Measurements from ENCODE around the gene DRAM2.

Gene DRAM2

GRCh38 chr1:111139956-111140679 lies at the start of gene DRAM2, which contains the start of gene CEPT1:
DRAM2 (minus strand) TSS chr1:111140093; CDS start chr1:111131554, 8,539 bp downstream.
CEPT1 (plus strand) TSS chr1:111140223; CDS start chr1:111147715, 7,492 bp downstream.
- peak; percentile 94 for DNase-seq (ENCODE audit: low spot score)

- no peak for DNase-seq (ENCODE audit: low spot score)
These were observed 44.8 kb upstream of the DRAM2 start for GRCh38 chr1:111184663-111185062.

GRCh38 chr1:111183308-111184069 lies 43.6 kb upstream of the DRAM2 start:
- DNase-seq (ENCODE audit: low spot score): no peak

- DNase-seq (ENCODE audit: low spot score): no peak
These were observed 42.2 kb upstream of the DRAM2 start for GRCh38 chr1:111182052-111182451.

- no peak for DNase-seq (ENCODE audit: low spot score)
These were observed 40.2 kb upstream of the DRAM2 start for GRCh38 chr1:111179968-111180533.

- peak; percentile 6 for DNase-seq (ENCODE audit: low spot score)
These were observed 36.8 kb upstream of the DRAM2 start for GRCh38 chr1:111176678-111177077.

GRCh38 chr1:111175349-111175748 lies 35.5 kb upstream of the DRAM2 start:
- DNase-seq (ENCODE audit: low spot score): no peak

DNA sequence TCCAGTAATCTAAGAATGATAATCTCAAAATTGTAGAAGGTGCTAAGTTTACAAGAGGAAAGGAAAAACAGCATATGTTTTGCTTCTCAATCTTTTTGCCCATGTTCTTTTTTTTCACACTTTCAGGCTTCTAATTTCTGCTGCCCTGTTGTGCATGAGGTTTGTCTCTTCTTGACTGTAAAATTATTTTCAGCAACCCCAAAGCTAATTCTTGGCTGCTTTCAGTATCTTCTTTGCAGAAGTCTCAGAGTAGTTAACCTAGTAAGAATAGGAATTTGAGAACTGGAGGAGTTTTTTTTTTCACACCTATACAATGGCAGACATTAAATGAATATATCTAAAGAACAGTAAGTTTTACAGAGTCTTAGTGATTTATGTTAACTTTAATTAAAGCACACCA lies 34.2 kb upstream of the DRAM2 start:
- no peak for DNase-seq (ENCODE audit: low spot score)

DNA sequence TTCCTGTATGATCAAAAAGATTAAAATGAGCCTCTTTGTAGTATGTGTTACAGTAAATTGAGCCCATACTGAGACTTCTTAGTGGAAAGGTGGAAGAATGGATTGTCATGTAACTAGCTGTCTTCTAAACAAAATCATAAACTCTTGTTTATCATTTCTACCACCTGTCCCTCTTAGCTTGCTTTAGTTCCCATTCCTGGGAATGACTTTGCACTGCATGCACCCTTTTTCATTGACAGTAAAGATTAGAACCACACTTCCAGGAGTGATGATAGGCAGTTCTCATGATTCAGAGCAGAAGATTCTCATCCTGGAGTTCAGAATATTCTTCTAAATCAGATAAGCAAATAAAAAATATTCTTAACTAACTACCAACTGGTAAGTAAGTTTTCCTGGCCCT lies 32.6 kb upstream of the DRAM2 start:
- DNase-seq (ENCODE audit: low spot score): no peak

DNA sequence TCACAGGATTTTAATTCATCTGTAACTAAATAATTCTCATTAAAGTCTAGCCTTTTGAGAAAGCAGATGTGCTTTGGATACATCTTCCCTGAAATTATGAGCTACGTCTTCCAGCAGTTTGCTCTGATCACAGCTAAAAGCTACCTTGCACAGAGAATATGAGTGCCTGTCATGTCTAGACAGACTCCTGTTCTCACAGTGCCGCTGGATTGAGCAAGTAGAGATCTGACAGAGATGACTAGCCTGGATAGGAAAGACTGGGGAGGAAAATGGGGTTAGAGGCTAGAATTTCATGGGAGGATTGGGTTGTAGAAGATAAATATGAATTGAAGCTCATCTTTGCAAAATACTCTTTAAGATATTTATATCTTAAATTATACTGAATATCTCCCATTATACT lies 24.3 kb upstream of the DRAM2 start:
- DNase-seq (ENCODE audit: low spot score): no peak

DNA sequence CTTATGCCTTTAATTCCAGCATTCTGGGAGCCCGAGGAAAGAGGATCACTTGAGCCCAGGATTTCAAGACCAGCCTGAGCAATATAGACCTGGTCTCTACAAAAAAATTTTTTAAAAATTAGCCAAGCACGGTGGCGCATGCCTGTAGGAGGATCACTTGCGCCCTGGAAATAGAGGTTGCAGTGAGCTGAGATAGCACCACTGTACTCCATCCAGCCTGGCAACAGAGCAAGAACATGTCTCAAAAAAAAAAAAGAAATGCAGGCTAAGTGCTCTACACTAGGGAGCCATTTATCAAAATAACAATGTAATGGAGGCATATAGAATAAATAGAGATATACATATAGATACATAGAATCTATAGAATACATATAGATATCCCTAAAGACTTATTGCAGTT lies 23.5 kb upstream of the DRAM2 start:
- DNase-seq (ENCODE audit: low spot score): no peak

DNA sequence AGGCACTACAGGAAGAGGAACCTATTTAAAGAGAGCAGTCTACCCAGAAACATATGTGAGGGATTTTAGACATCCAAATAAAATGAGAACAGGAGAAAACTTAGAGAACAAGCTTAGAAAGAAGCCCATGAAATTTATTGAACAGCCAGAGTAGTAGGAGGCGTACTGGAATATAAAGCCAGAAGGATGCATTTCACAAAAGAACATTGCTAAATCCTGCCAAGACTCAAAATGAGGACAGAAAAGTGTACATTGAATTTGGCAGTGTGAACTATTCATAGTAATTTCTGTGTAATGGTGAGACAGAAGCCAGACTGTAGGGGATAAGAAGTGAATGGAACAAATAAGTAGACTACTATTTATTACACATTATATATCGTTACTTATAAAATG lies 22.6 kb upstream of the DRAM2 start:
- DNase-seq (ENCODE audit: low spot score): no peak

DNA sequence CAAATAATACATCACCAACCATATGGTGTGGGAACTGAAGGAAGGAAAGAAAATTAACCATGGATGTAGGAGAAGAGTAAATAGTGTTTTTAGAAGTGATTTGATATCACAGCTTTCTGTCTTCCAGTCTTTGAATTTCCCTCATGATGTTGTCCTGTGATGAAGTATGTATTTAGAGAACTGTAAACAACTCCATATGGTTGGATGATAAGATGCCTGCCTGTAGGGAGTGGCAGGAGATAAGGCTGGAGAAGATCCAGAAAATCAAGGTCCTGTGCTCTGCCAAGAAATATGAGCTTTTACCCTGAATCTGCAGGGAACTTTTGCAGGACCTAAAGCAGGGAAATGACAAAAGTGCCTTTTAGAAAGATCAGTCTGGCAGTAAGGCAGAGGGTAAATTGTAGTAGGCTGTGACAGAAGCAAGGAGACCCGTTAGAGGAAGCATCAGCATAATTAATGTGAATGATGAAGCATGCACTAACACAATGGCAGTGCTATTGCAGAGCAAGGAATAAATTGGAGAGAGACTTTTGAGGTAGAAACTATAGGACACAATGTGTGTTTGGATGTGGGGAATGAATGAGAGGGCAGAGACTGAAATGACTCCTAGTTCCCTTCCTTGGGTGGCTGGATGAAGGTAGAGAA lies 22.1 kb upstream of the DRAM2 start:
- no peak for DNase-seq (ENCODE audit: low spot score)

- DNase-seq (ENCODE audit: low spot score): no peak
These were observed 17.5 kb upstream of the DRAM2 start for GRCh38 chr1:111157431-111157830.

GRCh38 chr1:111154021-111154999 lies 14.4 kb upstream of the DRAM2 start:
- no peak for DNase-seq (ENCODE audit: low spot score)

- no peak for DNase-seq (ENCODE audit: low spot score)
These were observed 11.9 kb upstream of the DRAM2 start for GRCh38 chr1:111151838-111152237.

- no peak for DNase-seq (ENCODE audit: low spot score)
These were observed 8.5 kb upstream of the DRAM2 start for GRCh38 chr1:111148376-111148881.

- DNase-seq (ENCODE audit: low spot score): no peak
These were observed 8.1 kb upstream of the DRAM2 start for GRCh38 chr1:111147948-111148347.

DNA sequence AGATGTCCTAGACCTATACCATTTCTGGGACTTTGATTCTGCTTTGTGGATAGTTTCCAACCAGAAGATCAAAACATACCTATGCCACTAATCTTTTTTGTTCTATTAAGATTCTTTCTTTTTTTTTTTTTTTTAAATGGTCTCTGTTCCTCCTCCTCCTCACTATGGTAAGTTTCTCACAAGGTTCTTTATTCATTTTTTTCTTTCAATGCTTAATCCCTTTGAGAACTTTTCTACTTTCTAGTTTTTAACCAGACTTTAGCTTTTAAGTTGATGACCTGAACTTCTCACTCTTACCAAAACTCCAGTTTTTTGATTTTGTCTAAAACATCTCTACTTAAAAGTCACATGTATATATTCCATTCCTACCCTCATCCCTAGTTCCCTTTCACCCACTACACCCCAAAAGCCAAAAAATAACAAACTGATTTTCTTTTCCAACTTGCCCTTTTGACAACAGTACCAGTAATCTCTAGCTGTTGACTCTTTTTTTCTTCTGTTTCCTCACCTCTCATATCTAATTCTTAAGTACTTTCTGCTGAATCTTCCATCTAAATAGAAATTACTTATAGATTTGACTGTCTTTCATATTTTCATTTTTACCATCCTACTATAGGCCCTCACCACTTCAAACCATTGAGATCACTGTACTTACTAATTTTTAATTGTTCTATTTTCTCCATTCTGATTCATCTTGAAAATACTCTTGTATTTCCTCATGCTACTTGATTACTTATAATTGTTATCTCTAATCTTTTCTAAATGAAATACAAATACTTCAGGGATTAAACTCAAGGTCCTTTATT lies 6.3 kb upstream of the DRAM2 start:
- DNase-seq (ENCODE audit: low spot score): no peak

DNA sequence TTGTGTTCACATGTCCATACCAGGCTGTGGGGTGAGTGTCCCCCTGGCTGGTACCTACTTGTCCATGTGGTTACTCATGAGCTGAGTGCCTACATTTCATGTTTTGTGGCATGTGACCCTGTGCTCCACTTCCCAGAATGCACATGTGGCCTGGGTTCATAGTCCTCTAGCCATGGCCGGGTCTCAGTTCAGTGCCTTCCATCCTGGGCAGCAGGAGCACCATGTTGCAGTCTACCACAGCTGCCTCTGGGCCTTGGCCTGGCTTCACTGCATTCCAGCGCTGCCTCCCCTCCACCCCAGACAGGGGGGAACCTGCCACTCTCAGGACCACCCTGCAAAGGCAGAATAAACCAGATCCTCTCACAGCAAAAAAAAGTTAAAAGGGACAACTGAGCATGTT lies 5.6 kb upstream of the DRAM2 start:
- no peak for DNase-seq (ENCODE audit: low spot score)
